Brain microvascular endothelial cell (primary cell): Measurements from ENCODE around the gene REPS2.

Experiments used
- DNase-seq: peaks from one replicate; pipeline ENCODE4 v3.0.0-alpha.2; 2020
- H3K27ac ChIP-seq: fragments of 250-450 bp; sonication (Bioruptor Pico); 2 replicates; pipeline ENCODE4 v1.5.1; 2020; ENCODE audit warnings: mild to moderate bottlenecking, moderate library complexity
- H3K27me3 ChIP-seq: fragments of 250-450 bp; sonication (Bioruptor Pico); replicated peaks from 2 replicates; pipeline ENCODE4 v1.5.1; 2020; ENCODE audit warnings: mild to moderate bottlenecking
- H3K36me3 ChIP-seq: fragments of 250-450 bp; sonication (Bioruptor Pico); replicated peaks from 2 replicates; pipeline ENCODE4 v1.5.1; 2020; ENCODE audit warnings: mild to moderate bottlenecking
- H3K4me3 ChIP-seq: 2 replicates; pipeline ENCODE4 v1.5.1; 2011; ENCODE audit warnings: low read depth, mild to moderate bottlenecking, control low read depth, low read length, moderate library complexity
- CTCF ChIP-seq: IDR thresholded peaks from 2 replicates; pipeline ENCODE4 v1.5.1; 2011; ENCODE audit warnings: low read depth, mild to moderate bottlenecking, moderate library complexity, low read length, control low read depth, inconsistent platforms; ENCODE audit errors: missing control alignments
- in situ Hi-C: cut with HindIII; loops from 2 replicates; pipeline ENCODE4 v1.10.0; 2017; ENCODE audit warnings: low sequenced_read_pairs, low pct_ligation_motif_present

REPS2 gene

GRCh38 chrX:16994736-16995135 is 48.3 kb downstream of the REPS2 start:
- TF ChIP-seq CTCF, result no peak
- Histone ChIP-seq H3K36me3 (no peaks in the 10 kb centered on the region), H3K4me3 (no peak overlapping the region), H3K27me3 (no peaks in the 10 kb centered on the region), H3K27ac (no peak overlapping the region)
- DNase-seq, result no peak
- in situ Hi-C loops, result no loop called here

- no peaks in the 10 kb centered on the region for H3K27me3 ChIP-seq
- no peak overlapping the region for H3K27ac ChIP-seq
- no peaks in the 10 kb centered on the region for H3K36me3 ChIP-seq
- in situ Hi-C loops, result no loop called here
- no peak overlapping the region for H3K4me3 ChIP-seq
- no peak for DNase-seq
- TF ChIP-seq CTCF, result no peak
Measured at GRCh38 chrX:16997313-16997712, 50.9 kb downstream of the REPS2 start.

- Histone ChIP-seq H3K4me3 (no peak overlapping the region), H3K36me3 (no peaks in the 10 kb centered on the region), H3K27ac (no peak overlapping the region), H3K27me3 (peaks cover 2% of the 10 kb centered on the region)
- no peak for DNase-seq
- TF ChIP-seq CTCF, result no peak
- in situ Hi-C loops, result no loop called here
Measured at GRCh38 chrX:16999275-16999674, 52.8 kb downstream of the REPS2 start.

- H3K27ac ChIP-seq, result no peak overlapping the region
- peaks cover 2% of the 10 kb centered on the region for H3K27me3 ChIP-seq
- H3K36me3 ChIP-seq, result no peaks in the 10 kb centered on the region
- no peak for DNase-seq
- no peak overlapping the region for H3K4me3 ChIP-seq
- in situ Hi-C loops, result no loop called here
- TF ChIP-seq CTCF, result no peak
Measured at GRCh38 chrX:17000751-17001150, 54.3 kb downstream of the REPS2 start.

- H3K27ac ChIP-seq, result no peak overlapping the region
- in situ Hi-C loops, result no loop called here
- DNase-seq, result no peak
- TF ChIP-seq CTCF, result no peak
- H3K27me3 ChIP-seq, result peaks cover 2% of the 10 kb centered on the region
- no peaks in the 10 kb centered on the region for H3K36me3 ChIP-seq
- no peak overlapping the region for H3K4me3 ChIP-seq
Measured at GRCh38 chrX:17005712-17006368, 59.4 kb downstream of the REPS2 start.
